NCI-H524 (cell line): ENCODE data around the gene IGSF22.
A peak's percentile ranks its signal among the peaks of the same experiment; 100 is the strongest.
"Not testable (repeated sequence)": the region's sequence is repeated elsewhere in the genome, so short reads cannot be mapped to it uniquely, and the experiment has no call there.

Experiments used
- DNase-seq, 2 experiments: peaks; one replicate each; lab custom pipeline; 2025; lab: John Stamatoyannopoulos, UW

The IGSF22 gene

DNA sequence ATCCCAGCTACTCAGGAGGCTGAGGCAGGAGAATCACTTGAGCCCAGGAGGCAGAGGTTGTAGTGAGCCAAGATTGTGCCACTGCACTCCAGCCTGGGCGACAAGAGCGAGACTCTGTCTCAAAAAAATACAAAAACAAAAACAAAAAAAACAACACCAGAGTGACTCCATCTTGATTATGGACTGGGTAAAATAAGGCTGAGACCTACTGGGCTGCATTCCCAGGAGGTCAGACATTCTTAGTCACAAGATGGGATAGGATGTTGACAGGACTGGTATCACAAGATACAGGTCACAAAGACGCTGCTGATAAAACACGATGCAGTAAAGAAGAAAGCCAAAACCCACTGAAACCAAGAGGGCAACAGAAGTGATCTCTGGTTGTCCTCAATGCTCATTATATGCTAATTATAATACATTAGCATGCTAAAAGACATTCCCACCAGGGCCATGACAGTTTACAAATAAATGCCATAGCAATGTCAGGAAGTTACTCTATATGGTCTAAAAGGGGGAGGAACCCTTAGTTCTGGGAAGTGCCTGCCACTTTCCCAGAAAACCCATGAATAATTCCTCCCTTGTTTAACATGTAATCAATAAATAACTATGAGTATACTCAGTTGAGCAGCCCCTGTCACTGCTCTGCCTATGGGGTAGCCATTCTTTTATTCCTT, 34.4 kb downstream of the IGSF22 start:
- DNase-seq: not testable (repeated sequence)

- DNase-seq: no peak
Observed at GRCh38 chr11:18684267-18684666, 41.7 kb downstream of the IGSF22 start.

- DNase-seq: no peak
Observed at GRCh38 chr11:18682466-18682865, 43.5 kb downstream of the IGSF22 start.

DNA sequence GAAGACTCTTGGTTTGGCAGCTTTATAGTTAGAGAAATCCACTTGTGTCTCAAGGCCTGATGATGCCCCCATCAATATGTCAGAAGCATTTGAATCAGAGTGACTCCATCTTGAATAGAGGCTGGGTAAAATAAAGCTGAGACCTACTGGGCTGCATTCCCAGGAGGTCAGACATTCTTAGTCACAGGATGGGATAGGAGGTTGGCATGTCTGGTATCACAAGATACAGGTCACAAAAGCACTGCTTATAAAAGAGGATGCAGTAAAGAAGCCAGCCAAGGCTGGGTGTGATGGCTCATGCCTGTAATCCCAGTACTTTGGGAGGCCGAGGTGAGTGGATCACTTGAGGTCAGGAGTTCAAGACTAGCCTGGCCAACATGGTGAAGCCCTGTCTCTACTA, 44.0 kb downstream of the IGSF22 start:
- DNase-seq: not testable (repeated sequence)

- no peak for DNase-seq
Observed at GRCh38 chr11:18677560-18677959, 48.4 kb downstream of the IGSF22 start.

GRCh38 chr11:18676803-18677202, 49.2 kb downstream of the IGSF22 start:
- no peak for DNase-seq

DNA sequence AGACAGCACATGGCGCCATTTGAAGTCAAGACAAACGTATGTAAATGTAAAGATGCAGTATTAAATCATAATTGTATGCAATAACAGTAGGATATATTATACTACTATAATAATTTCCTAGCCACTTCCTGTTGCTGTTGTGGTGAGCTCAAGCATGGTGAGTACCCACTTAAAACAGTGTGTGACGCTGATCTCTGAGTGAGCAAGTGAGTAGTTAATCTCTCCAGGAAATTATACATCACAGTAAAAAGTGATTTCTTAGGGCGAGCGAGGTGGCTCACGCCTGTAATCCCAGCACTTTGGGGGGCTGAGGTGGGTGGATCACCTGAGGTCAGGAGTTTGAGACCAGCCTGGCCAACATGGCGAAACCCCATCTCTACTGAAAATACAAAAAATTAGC, 53.8 kb downstream of the IGSF22 start:
- DNase-seq: not testable (repeated sequence)

DNA sequence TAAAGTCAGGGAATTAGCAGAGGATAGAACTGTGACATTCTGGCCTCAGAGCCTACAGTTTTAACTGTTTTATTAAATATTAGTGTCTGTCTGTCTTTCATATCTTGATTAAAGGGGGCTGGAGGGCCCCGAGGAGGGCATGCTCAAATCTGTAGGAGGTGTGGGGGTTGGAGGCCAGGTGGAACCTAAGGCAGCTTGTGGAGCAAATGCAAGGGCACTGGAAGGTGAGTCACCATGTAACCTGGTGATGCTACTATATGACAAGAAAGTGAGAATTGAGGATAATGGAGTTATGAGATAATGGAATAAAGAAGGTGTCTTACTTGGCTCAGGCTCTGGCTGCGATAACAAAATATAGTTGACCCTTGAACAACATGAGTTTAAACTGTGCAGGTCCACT, 54.7 kb downstream of the IGSF22 start:
- DNase-seq: no peak

GRCh38 chr11:18669711-18670110, 56.3 kb downstream of the IGSF22 start:
- peak; percentile 2 to 36 for DNase-seq

- no peak for DNase-seq
Observed at GRCh38 chr11:18669219-18669596, 56.8 kb downstream of the IGSF22 start.

DNA sequence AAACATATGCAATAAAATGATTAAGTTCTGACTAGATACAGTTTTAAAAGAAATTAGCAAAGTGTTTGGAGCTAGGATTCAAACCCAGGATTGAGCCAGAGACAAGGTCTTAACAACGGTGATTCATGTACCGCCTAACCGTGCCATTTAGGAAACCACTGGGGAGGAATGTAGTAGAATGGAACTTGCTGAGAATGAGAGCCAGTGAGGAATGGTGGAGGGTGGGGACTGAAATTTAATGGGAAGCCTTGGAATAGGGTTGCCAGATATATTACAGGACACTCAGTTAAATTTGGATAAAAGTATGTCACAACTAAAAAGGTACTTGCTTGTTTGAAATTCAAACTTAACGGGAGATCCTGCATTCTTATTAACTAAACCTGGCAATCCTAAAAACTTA, 57.9 kb downstream of the IGSF22 start:
- DNase-seq: no peak

- DNase-seq: not testable (repeated sequence)
Observed at GRCh38 chr11:18665353-18665872, 60.6 kb downstream of the IGSF22 start.

- no peak for DNase-seq
Observed at GRCh38 chr11:18657673-18658072, 68.3 kb downstream of the IGSF22 start.
